Activated B cell treated with CpG ODN at 0.5 μM for 24 hours (primary cell): ENCODE results near the gene SUPT3H. TPM values are rescaled to one million over a fixed set of nuclear protein-coding genes. Genes with fewer than 3 reads are reported as not detected.

ENCODE experiments used
- ATAC-seq: fragments of 200-7000 bp; cut with Tn5 transposase; one replicate; pipeline ENCODE4 v1.10.0; 2021; ENCODE audit warnings: low read depth, mild to moderate bottlenecking, moderate library complexity
- CTCF ChIA-PET: fragments of 350-600 bp; sonication (Branson Sonifier 250); formaldehyde crosslinking; loops from one replicate; lab custom pipeline; 2021; ENCODE audit warnings: antibody characterized with exemption; lab: Charles Lee
- POLR2A ChIA-PET: fragments of 350-600 bp; sonication (Branson Sonifier 250); formaldehyde crosslinking; loops from one replicate; lab custom pipeline; 2021; ENCODE audit warnings: antibody characterized with exemption; lab: Charles Lee
- DNase-seq: peaks from one replicate; pipeline ENCODE4 v3.0.0; 2022
- H3K27ac Mint-ChIP-seq: one replicate; pipeline ENCODE4 v1.8.0; 2020; ENCODE audit warnings: mixed read lengths
- H3K27me3 Mint-ChIP-seq: one replicate; pipeline ENCODE4 v1.8.0; 2021; ENCODE audit warnings: mixed read lengths
- H3K36me3 Mint-ChIP-seq: one replicate; pipeline ENCODE4 v1.8.0; 2021; ENCODE audit warnings: low read depth, mixed read lengths
- H3K4me1 Mint-ChIP-seq: one replicate; pipeline ENCODE4 v1.8.0; 2021; ENCODE audit warnings: mixed read lengths
- H3K4me3 Mint-ChIP-seq: one replicate; pipeline ENCODE4 v1.8.0; 2020; ENCODE audit warnings: mild to moderate bottlenecking, mixed read lengths
- H3K9me3 Mint-ChIP-seq: one replicate; pipeline ENCODE4 v1.8.0; 2020; ENCODE audit warnings: mixed read lengths
- CTCF ChIP-seq: fragments of 200-600 bp; IDR thresholded peaks from one replicate; pipeline ENCODE4 v1.8.0; 2022; ENCODE audit warnings: antibody characterized with exemption, mild to moderate bottlenecking
- intact Hi-C: fragments of 100-400 bp; cut with micrococcal nuclease; formaldehyde crosslinking; loops from one replicate; pipeline ENCODE4 v1.15.1; 2024
- total RNA-seq: library from RNA; stranded (reverse); gene quantifications from 2 replicates; pipeline ENCODE4 v1.2.3, GENCODE V29; 2022

SUPT3H gene
- total RNA-seq, 1 donor from 2014 or later, result 9.9 TPM

- CTCF ChIA-PET, result no interaction called here
These were observed 254.7 kb downstream of the SUPT3H start for GRCh38 chr6:45123023-45123422.

DNA sequence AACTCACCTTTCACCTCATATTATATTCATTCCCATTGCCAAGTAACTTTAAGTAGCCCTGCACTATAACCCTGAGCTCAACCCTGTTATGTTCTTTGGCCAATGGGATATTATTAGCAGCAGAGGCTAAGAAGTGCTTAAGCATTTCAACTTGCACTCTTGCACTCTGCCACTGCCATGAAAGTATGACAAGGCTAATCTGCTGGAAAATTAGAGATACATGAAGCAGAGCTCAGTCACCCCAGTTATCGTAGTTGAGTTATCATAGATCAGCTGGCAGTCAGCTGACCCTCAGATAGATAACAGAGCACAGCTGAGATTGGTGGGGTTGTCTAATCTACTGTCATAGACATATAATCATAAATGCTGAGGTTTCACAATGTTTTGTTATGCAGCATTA is 259.0 kb downstream of the SUPT3H start:
- ATAC-seq (no peak), DNase-seq (no peak)
- ChIA-PET POLR2A (no interaction called here), CTCF (no interaction called here)
- no peak overlapping the region for H3K4me3 Mint-ChIP-seq
- TF ChIP-seq CTCF, result no peak
- no peaks in the 10 kb centered on the region for H3K36me3 Mint-ChIP-seq
- intact Hi-C loops, result no loop called here
- no peaks in the 10 kb centered on the region for H3K9me3 Mint-ChIP-seq
- no peaks in the 10 kb centered on the region for H3K27me3 Mint-ChIP-seq
- H3K4me1 Mint-ChIP-seq, result no peaks in the 10 kb centered on the region
- H3K27ac Mint-ChIP-seq, result no peak overlapping the region

More at GRCh38 chr6:45123023-45123422, 254.7 kb downstream of the SUPT3H start:
- no peak for DNase-seq
- Mint-ChIP-seq H3K4me1 (no peaks in the 10 kb centered on the region), H3K27ac (no peak overlapping the region), H3K4me3 (no peak overlapping the region), H3K9me3 (no peaks in the 10 kb centered on the region), H3K27me3 (no peaks in the 10 kb centered on the region), H3K36me3 (no peaks in the 10 kb centered on the region)
- no peak for ATAC-seq
- POLR2A ChIA-PET, result no interaction called here
- intact Hi-C loops, result no loop called here
- no peak for TF ChIP-seq CTCF

DNA sequence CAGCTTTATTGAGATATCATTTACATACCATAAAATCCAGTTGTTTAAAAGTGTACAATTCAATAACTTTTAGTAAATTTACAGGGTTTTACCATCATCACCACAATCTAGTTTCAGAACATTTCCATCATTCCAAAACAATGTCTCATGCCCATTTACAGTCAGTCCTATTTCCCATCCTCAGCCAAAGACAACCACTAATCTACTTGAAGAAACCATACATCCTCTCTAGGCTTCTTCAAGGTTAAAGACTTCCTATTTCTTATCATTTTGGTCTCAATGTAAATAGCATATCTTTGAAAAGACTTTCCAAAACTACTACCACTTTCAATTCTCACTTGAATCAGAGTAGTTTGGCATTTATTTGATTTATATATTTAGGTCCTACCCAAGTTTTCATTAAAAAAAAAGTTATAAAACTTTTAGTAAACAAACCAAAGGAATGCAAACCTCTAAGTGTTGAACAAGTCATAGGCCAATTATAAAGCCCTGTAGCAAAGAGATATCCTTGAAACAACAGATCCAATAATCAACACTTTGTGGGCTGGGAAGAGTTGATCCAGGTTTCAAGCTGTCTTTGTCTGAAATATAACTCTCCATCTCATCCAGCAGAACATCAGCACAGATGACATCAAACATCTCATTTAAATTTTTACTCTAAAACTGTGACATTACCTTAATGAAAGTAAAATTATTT is 260.9 kb downstream of the SUPT3H start:
- DNase-seq (no peak), ATAC-seq (no peak)
- Mint-ChIP-seq H3K36me3 (no peaks in the 10 kb centered on the region), H3K4me1 (no peaks in the 10 kb centered on the region), H3K4me3 (no peak overlapping the region), H3K27me3 (no peaks in the 10 kb centered on the region), H3K9me3 (no peaks in the 10 kb centered on the region), H3K27ac (no peak overlapping the region)
- TF ChIP-seq CTCF, result no peak
- POLR2A ChIA-PET, result no interaction called here
- intact Hi-C loops, result no loop called here
- CTCF ChIA-PET, result no interaction called here

DNA sequence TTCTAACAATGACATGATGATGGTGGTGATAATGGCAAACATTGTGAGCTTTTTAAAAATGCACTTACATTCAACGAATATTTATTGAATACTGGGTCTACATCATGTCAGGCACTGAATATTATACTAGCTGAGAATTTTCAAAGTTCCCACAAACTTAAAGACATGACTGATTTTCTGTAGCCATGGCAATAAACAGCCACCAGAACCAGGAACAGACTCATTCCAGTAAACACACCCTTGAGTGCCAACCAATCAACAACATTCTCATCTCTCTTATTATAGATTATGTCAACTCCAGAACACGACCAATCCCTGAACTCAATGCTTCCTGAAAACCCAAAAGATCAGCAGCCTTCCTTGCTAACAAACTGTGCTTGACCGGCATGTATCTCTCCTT is 262.0 kb downstream of the SUPT3H start:
- H3K4me3 Mint-ChIP-seq, result no peak overlapping the region
- no peaks in the 10 kb centered on the region for H3K4me1 Mint-ChIP-seq
- ChIA-PET CTCF (no interaction called here), POLR2A (no interaction called here)
- no peak for ATAC-seq
- H3K27me3 Mint-ChIP-seq, result no peaks in the 10 kb centered on the region
- intact Hi-C loops, result no loop called here
- H3K27ac Mint-ChIP-seq, result no peak overlapping the region
- H3K9me3 Mint-ChIP-seq, result no peaks in the 10 kb centered on the region
- DNase-seq, result no peak
- no peaks in the 10 kb centered on the region for H3K36me3 Mint-ChIP-seq
- no peak for TF ChIP-seq CTCF

DNA sequence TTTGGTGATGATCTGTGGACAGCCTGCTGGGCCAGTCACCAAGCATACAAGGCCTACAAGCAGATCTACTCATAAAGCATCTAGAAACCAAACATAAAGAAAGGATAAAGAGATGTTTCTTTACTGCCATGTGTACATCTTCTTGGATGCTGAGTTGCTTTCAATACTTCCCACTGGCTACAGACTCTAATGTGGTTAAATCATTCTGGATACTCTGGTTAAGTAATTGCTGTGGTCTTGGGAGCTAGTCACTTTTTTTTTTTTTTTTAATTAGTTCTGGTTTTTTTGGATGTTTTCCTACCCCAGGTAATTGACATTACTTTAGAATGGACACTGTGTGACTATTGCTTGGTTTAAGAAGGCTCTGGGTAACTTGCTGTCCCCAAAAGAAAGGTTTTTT is 265.0 kb downstream of the SUPT3H start:
- Mint-ChIP-seq H3K9me3 (no peaks in the 10 kb centered on the region), H3K27me3 (no peaks in the 10 kb centered on the region), H3K36me3 (no peaks in the 10 kb centered on the region), H3K4me1 (peaks cover 8% of the 10 kb centered on the region), H3K4me3 (no peak overlapping the region), H3K27ac (no peak overlapping the region)
- intact Hi-C loops, result no loop called here
- TF ChIP-seq CTCF, result no peak
- DNase-seq, result no peak
- CTCF ChIA-PET, result no interaction called here
- POLR2A ChIA-PET, result interaction anchor here (0.6 kb wide), 1 partner anchor 11 kb away, joined by 4 read pairs; no protein-coding TSS in a partner anchor
- no peak for ATAC-seq
